ENCODE measurements around the gene RCAN1.

- TF ChIP-seq HDAC6 (IDR thresholded peaks at IDR 0.05; ENCODE audit: low read depth, low read length): no peak
- TF ChIP-seq TCF7L2 (IDR thresholded peaks at IDR 0.05; ENCODE audit: low read depth, low read length): no peak
- no peak for TF ChIP-seq ZNF717 (CRISPR knock-in tag; IDR thresholded peaks at IDR 0.05)
- no peak for TF ChIP-seq ATF3 (IDR thresholded peaks at IDR 0.05)
- TF ChIP-seq ATF3 (CRISPR knock-in tag; conservative IDR thresholded peaks at IDR 0.05): no peak
- TF ChIP-seq IRF2 (CRISPR knock-in tag; IDR thresholded peaks at IDR 0.05): no peak
- no peak for TF ChIP-seq POLR2A (conservative IDR thresholded peaks at IDR 0.05)
- no peak for TF ChIP-seq ZNF24 (IDR thresholded peaks at IDR 0.05)
- TF ChIP-seq CTCF (IDR thresholded peaks at IDR 0.05 in 2 of 3, conservative IDR thresholded peaks at IDR 0.05 in 1 of 3; ENCODE audit: insufficient read depth in 2 of 3, low read depth in 1 of 3, low read length in 3 of 3): no peak
- TF ChIP-seq IRF9 (tag; IDR thresholded peaks at IDR 0.05): no peak
- no peak for TF ChIP-seq PBX2 (CRISPR knock-in tag; IDR thresholded peaks at IDR 0.05; ENCODE audit: low read depth)
- no peak for TF ChIP-seq PBX2 (tag; conservative IDR thresholded peaks at IDR 0.05; ENCODE audit: low read depth)
Measured at GRCh38 chr21:34594566-34595234, 20.2 kb downstream of the RCAN1 start.
